Upper lobe of left lung (tissue), 6 donors: ENCODE data around the gene VAV3. TPM values are rescaled to one million over a fixed set of nuclear protein-coding genes. Genes with fewer than 3 reads are reported as not detected.

Experiments used
- ATAC-seq, 2 donors: fragments of 200-7000 bp; cut with Tn5 transposase; one replicate each; pipeline ENCODE4 v1.9.1; 2022; ENCODE audit warnings: mild to moderate bottlenecking in 2 of 2, moderate library complexity in 2 of 2; ENCODE audit not compliant: low FRiP score in 2 of 2
- DNase-seq, 2 donors: peaks; one replicate each; pipeline ENCODE4 v3.0.0-alpha.2; 2019 to 2020
- H3K27ac ChIP-seq, 4 donors: fragments of 200-600 bp; sonication (generic); one replicate each; pipeline ENCODE4 v1.5.1; 2016 to 2019
- H3K27me3 ChIP-seq, 4 donors: fragments of 200-600 bp; sonication (generic); one replicate each; pipeline ENCODE4 v1.5.1; 2017 to 2019
- H3K36me3 ChIP-seq, 4 donors: fragments of 200-600 bp; sonication (generic); one replicate each; pipeline ENCODE4 v1.5.1; 2016 to 2019
- H3K4me1 ChIP-seq, 4 donors: fragments of 200-600 bp; sonication (generic); one replicate each; pipeline ENCODE4 v1.5.1; 2018 to 2019
- H3K4me3 ChIP-seq, 4 donors: fragments of 200-600 bp; sonication (generic); one replicate each; pipeline ENCODE4 v1.5.1; 2017 to 2019; ENCODE audit warnings: mild to moderate bottlenecking in 2 of 4, moderate library complexity in 1 of 4
- H3K9me3 ChIP-seq, 4 donors: fragments of 200-600 bp; sonication (generic); one replicate each; pipeline ENCODE4 v1.5.1; 2018 to 2019
- EP300 ChIP-seq, 4 donors: sonication (generic); formaldehyde crosslinking; IDR thresholded peaks; one replicate each; pipeline ENCODE4 v1.5.1; 2017; ENCODE audit warnings: antibody characterized with exemption in 4 of 4, control low read depth in 2 of 4
- POLR2A ChIP-seq, 4 donors: fragments of 450-650 bp; IDR thresholded peaks; one replicate each; pipeline ENCODE4 v1.5.1; 2016 to 2017; ENCODE audit warnings: antibody characterized with exemption in 4 of 4, mild to moderate bottlenecking in 2 of 4
- POLR2AphosphoS5 ChIP-seq, 2 donors: sonication (generic); formaldehyde crosslinking; IDR thresholded peaks; one replicate each; pipeline ENCODE4 v1.5.1; 2017; ENCODE audit warnings: antibody characterized with exemption in 2 of 2
- WGBS, 2 donors: methylation state at CpG; one replicate each; pipeline ENCODE4 v1.1.5; 2017 to 2018; 5-methylcytosine and 5-hydroxymethylcytosine counted together
- total RNA-seq, 6 donors: library from RNA; depleted of rRNA in 4 of 6; stranded (reverse); fragments of >200 nt in 4 of 6; gene quantifications; one replicate each; pipeline versions ENCODE4 v1.1.0 to v1.2.1, GENCODE V29; 2016 to 2021
- TF ChIP-seq, protein P1 (sequence below), 6 experiments: fragments of 450-650 bp in 4 of 6; fragments of 200-600 bp in 2 of 6; sonication (generic) in 2 of 6; IDR thresholded peaks; one replicate each; pipeline ENCODE4 v1.5.1; 2016 to 2019; ENCODE audit warnings: antibody characterized with exemption in 6 of 6
- donor health status: DM: no; HTN: no; CAD: no; lungs with moderate emphysema.
- donor health status: DM: no; HTN: yes; CAD: no; lungs with severe emphysema.

VAV3 gene
- total RNA-seq, 6 donors from 2014 or later: 5.9 to 13.6 (median 7.8) TPM

DNA sequence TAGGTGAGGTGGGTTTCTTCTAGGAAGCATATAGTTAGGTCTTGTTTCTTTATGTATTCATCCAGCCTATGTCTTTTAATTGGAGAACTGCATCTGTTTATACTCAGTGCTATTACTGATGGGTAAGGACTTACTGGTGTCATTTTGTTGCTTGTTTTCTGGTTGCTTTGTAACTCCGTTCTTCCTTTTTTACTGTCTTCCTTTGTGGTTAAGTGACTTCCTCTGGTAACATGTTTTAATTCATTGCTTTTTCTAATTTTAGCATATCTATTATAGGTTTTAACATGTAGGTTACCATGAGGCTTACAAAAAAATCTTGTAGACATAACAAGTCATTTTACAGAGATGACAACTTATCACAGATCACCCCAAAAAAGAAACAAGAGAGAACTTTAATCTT lies 160.8 kb downstream of the VAV3 start:
- Histone ChIP-seq H3K36me3 (no peaks in the 10 kb centered on the region), H3K4me3 (no peak overlapping the region), H3K27me3 (no peaks in the 10 kb centered on the region), H3K9me3 (peaks cover 0 to 3% (median 0%) of the 10 kb centered on the region in 4 donors), H3K4me1 (no peaks in the 10 kb centered on the region), H3K27ac (no peak overlapping the region)
- ATAC-seq (no peak), DNase-seq (no peak)
- TF ChIP-seq EP300 (IDR thresholded peaks at IDR 0.05) (no peak), POLR2AphosphoS5 (IDR thresholded peaks at IDR 0.05) (no peak), POLR2A (IDR thresholded peaks at IDR 0.05) (no peak)
- TF ChIP-seq, protein P1, sequence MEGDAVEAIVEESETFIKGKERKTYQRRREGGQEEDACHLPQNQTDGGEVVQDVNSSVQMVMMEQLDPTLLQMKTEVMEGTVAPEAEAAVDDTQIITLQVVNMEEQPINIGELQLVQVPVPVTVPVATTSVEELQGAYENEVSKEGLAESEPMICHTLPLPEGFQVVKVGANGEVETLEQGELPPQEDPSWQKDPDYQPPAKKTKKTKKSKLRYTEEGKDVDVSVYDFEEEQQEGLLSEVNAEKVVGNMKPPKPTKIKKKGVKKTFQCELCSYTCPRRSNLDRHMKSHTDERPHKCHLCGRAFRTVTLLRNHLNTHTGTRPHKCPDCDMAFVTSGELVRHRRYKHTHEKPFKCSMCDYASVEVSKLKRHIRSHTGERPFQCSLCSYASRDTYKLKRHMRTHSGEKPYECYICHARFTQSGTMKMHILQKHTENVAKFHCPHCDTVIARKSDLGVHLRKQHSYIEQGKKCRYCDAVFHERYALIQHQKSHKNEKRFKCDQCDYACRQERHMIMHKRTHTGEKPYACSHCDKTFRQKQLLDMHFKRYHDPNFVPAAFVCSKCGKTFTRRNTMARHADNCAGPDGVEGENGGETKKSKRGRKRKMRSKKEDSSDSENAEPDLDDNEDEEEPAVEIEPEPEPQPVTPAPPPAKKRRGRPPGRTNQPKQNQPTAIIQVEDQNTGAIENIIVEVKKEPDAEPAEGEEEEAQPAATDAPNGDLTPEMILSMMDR (IDR thresholded peaks at IDR 0.05): no peak
- 43 to 60% methylated on average over 1 of the region's 1 CpG for WGBS, 2 donors

DNA sequence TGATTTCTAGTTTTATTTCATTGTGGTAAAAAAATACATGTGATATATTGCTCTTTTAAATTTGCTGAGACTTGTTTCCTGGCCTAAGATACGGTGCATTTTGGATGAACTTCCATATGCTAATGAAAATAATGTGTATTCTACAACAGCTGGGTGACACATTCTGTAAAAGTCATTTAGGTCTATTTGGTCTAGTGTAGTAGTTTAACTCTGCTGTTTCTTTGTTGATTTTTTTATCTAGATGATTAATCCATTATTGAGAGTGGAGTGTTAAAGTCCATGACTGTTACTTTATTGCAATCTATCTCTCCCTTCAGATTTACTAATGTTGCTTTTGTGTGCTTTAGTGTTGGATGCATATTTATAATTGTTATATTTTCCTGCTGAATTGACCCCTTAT lies 161.4 kb downstream of the VAV3 start:
- Histone ChIP-seq H3K4me3 (no peak overlapping the region), H3K36me3 (no peaks in the 10 kb centered on the region), H3K27me3 (no peaks in the 10 kb centered on the region), H3K27ac (no peak overlapping the region), H3K4me1 (no peaks in the 10 kb centered on the region), H3K9me3 (peaks cover 0 to 3% (median 0%) of the 10 kb centered on the region in 4 donors)
- WGBS, 2 donors: 46 to 59% methylated on average over 1 of the region's 1 CpG
- DNase-seq (no peak), ATAC-seq (no peak)
- TF ChIP-seq POLR2AphosphoS5 (IDR thresholded peaks at IDR 0.05) (no peak), POLR2A (IDR thresholded peaks at IDR 0.05) (no peak), EP300 (IDR thresholded peaks at IDR 0.05) (no peak)
- TF ChIP-seq, protein P1 (IDR thresholded peaks at IDR 0.05): no peak

DNA sequence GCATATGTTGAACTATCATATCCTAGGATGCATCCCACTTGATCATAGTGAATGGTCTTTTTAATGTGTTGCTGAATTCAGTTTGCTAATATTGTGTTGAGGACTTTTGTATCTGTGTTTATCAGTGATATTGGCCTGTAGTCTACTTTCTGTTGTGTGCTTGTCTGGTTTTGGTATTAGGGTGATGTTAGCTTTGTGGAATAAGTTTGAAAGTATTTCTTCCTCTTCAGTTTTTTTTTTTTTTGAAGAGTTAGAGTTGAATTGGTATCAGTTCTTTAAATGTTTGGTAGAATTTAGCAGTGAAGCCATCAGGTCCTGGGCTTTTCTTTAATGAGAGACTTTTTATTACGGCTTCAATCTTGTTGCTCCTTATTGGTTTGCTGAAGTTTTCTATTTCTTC lies 162.3 kb downstream of the VAV3 start:
- Histone ChIP-seq H3K9me3 (peaks cover 0 to 3% (median 0%) of the 10 kb centered on the region in 4 donors), H3K27ac (no peak overlapping the region), H3K4me3 (no peak overlapping the region), H3K27me3 (no peaks in the 10 kb centered on the region), H3K4me1 (no peaks in the 10 kb centered on the region), H3K36me3 (no peaks in the 10 kb centered on the region)
- DNase-seq (no peak), ATAC-seq (no peak)
- WGBS, 2 donors: 100% methylated on average over 1 of the region's 1 CpG
- TF ChIP-seq, protein P1 (IDR thresholded peaks at IDR 0.05): no peak
- TF ChIP-seq EP300 (IDR thresholded peaks at IDR 0.05): no peak
- TF ChIP-seq POLR2A (IDR thresholded peaks at IDR 0.05): no peak
- no peak for TF ChIP-seq POLR2AphosphoS5 (IDR thresholded peaks at IDR 0.05)

DNA sequence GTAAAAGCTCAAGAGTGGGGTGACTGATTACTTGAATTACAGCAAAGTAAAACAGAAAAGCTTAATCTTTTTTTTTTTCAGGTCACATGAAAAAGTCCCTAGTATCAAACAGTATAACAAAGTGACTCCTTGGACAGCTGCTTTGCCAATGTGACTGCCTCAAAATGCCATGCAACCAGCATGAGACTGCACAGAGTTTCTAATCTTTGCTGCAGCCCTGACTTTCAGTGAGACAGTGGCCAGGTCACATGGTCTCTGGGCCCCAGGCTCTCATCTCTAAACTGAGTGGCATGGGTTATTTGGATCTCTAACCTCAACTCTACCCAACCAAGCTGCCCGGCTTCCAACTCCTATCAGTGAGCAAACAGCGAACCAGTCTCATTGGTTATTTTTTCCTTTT lies 169.0 kb downstream of the VAV3 start:
- Histone ChIP-seq H3K9me3 (peaks cover 0 to 2% (median 0%) of the 10 kb centered on the region in 4 donors), H3K36me3 (no peaks in the 10 kb centered on the region), H3K27ac (no peak overlapping the region), H3K27me3 (no peaks in the 10 kb centered on the region), H3K4me1 (no peaks in the 10 kb centered on the region), H3K4me3 (no peak overlapping the region)
- 92% methylated on average over 2 of the region's 2 CpGs for WGBS, 2 donors
- ATAC-seq (no peak), DNase-seq (no peak)
- TF ChIP-seq POLR2AphosphoS5 (IDR thresholded peaks at IDR 0.05) (no peak), POLR2A (IDR thresholded peaks at IDR 0.05) (no peak), EP300 (IDR thresholded peaks at IDR 0.05) (no peak)
- TF ChIP-seq, protein P1 (IDR thresholded peaks at IDR 0.05): no peak

DNA sequence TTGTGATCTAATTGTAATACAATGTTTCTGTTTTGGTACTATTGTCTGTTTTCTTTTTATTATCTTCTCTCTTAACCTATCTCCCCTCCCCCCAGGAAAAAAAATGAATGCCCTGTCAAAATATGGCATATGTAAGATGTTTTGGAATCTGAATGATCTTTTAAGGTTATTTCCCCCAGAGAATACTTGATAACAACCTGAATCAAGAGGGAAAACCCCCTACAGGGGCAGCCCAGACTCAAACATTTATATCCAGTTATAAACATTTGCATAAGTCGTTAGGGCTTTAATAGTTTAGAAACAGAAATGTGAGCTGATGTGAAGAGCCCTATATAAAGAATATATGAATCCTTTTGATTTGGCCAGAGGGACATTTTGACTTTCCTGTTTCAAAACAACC lies 169.5 kb downstream of the VAV3 start:
- H3K27me3 ChIP-seq: no peaks in the 10 kb centered on the region
- H3K4me1 ChIP-seq: no peaks in the 10 kb centered on the region
- no peak for TF ChIP-seq POLR2A (IDR thresholded peaks at IDR 0.05)
- TF ChIP-seq, protein P1 (IDR thresholded peaks at IDR 0.05): no peak
- no peak for TF ChIP-seq POLR2AphosphoS5 (IDR thresholded peaks at IDR 0.05)
- no peak for TF ChIP-seq EP300 (IDR thresholded peaks at IDR 0.05)
- no peak overlapping the region for H3K4me3 ChIP-seq
- no peak for DNase-seq
- H3K36me3 ChIP-seq: no peaks in the 10 kb centered on the region
- no peaks in the 10 kb centered on the region for H3K9me3 ChIP-seq
- H3K27ac ChIP-seq: no peak overlapping the region
- ATAC-seq: no peak
- WGBS, 2 donors: 20 to 47% methylated on average over 1 of the region's 1 CpG
